Stimulated activated naive CD8-positive, alpha-beta T cell treated with anti-CD3 and anti-CD28 coated beads, Interleukin-15, Interleukin-2, amounts not matched to agents 100 ng/mL and 50 ng/mL, for 24 hours (primary cell): ENCODE measurements around the gene ZNF467.
A peak's percentile ranks its signal among the peaks of the same experiment; 100 is the strongest.

Experiments
- H3K27ac Mint-ChIP-seq: one replicate; pipeline ENCODE4 v1.8.0; 2021; ENCODE audit warnings: mild to moderate bottlenecking, mixed read lengths
- H3K27me3 Mint-ChIP-seq: one replicate; pipeline ENCODE4 v1.8.0; 2021; ENCODE audit warnings: mixed read lengths
- H3K36me3 Mint-ChIP-seq: one replicate; pipeline ENCODE4 v1.8.0; 2021; ENCODE audit warnings: low read depth, mixed read lengths
- H3K4me1 Mint-ChIP-seq: one replicate; pipeline ENCODE4 v1.8.0; 2021; ENCODE audit warnings: low read depth, mixed read lengths
- H3K4me3 Mint-ChIP-seq: one replicate; pipeline ENCODE4 v1.8.0; 2021; ENCODE audit warnings: mild to moderate bottlenecking, mixed read lengths
- H3K9me3 Mint-ChIP-seq: one replicate; pipeline ENCODE4 v1.8.0; 2021; ENCODE audit warnings: mixed read lengths

Gene ZNF467

DNA sequence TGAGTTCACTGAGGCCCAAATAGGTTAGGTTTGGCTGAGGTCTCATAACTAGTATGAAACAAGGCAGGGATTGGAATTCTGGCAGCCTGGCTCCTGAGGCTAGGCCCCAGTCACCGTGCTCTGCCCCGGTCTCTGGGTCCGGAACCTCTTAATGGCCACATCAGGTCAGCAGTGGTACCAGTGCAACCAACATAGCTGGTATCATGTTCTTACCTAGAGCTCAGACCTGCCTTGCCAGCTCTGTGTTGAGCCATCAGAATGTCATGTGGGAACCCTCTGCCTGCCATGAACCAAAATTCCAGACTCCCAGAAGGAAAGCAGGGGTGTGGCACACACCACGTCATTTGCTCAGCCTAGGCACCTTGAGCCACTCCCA is 56.5 kb downstream of the ZNF467 start:
- no peaks in the 10 kb centered on the region for H3K27me3 Mint-ChIP-seq
- H3K27ac Mint-ChIP-seq, result no peak overlapping the region
- no peak overlapping the region for H3K4me3 Mint-ChIP-seq
- H3K9me3 Mint-ChIP-seq, result peaks cover 5% of the 10 kb centered on the region
- H3K36me3 Mint-ChIP-seq, result peaks cover 5% of the 10 kb centered on the region
- peaks cover 44% of the 10 kb centered on the region for H3K4me1 Mint-ChIP-seq

DNA sequence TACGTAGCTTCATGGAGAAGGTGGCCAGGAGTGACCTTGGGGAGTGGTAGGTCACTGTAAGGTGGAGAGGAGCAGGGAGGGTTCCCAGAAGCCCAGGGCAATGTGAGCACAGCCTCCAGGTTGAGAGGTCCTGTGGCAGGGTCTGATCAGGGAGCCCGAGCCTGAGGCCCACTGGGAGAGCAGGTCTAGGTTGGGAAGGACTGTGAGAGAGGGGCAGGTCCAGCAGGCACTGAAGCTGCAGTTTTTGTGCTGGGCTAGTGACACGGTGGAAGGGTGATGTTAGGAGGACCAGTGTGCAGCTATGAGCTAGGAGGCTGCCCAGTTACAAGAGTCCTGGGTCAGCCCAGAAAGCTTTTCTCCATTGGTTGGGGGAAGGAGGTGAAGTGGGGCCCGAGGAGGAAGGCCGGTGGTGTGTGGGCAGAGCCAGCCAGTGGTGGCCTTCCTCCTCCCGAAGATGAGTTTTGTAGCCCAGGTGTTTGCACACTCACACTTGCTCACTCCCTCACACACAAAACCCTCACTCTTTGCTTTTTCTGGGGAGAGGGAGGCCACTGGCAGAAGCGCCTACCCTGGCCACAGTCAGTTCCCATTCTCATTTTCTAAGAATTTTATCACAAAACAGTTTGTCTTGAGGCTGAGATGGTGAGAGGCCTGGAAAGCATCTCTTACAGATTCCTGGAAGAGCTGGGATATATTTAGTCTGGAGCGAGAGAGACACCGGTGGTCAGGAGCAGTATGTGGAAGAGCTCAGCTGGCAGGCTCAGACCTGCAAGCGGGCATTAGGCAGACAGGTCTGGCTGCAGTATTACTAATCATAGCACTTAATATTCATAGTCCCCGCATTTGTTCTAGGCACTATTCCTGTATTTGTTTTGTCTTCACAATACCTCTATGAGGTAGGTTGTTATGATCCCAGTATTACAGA is 57.1 kb downstream of the ZNF467 start:
- Mint-ChIP-seq H3K4me1 (peaks cover 46% of the 10 kb centered on the region), H3K27ac (peak overlapping the region; percentile 2), H3K27me3 (peaks cover 4% of the 10 kb centered on the region), H3K4me3 (peak overlapping the region; percentile 85), H3K9me3 (peaks cover 11% of the 10 kb centered on the region), H3K36me3 (peaks cover 11% of the 10 kb centered on the region)

- Mint-ChIP-seq H3K9me3 (peaks cover 16% of the 10 kb centered on the region), H3K4me3 (peak overlapping the region; percentile 85), H3K27ac (peak overlapping the region; percentile 71), H3K4me1 (peaks cover 43% of the 10 kb centered on the region), H3K27me3 (peaks cover 4% of the 10 kb centered on the region), H3K36me3 (peaks cover 14% of the 10 kb centered on the region)
These were observed 57.9 kb downstream of the ZNF467 start for GRCh38 chr7:149715476-149715875.

- H3K36me3 Mint-ChIP-seq, result peaks cover 14% of the 10 kb centered on the region
- H3K9me3 Mint-ChIP-seq, result peaks cover 16% of the 10 kb centered on the region
- peaks cover 4% of the 10 kb centered on the region for H3K27me3 Mint-ChIP-seq
- peak overlapping the region; percentile 71 for H3K27ac Mint-ChIP-seq
- peak overlapping the region; percentile 85 for H3K4me3 Mint-ChIP-seq
- peaks cover 38% of the 10 kb centered on the region for H3K4me1 Mint-ChIP-seq
These were observed 58.4 kb downstream of the ZNF467 start for GRCh38 chr7:149714910-149715471.
